Jurkat, Clone E6-1 (cell line): ENCODE measurements around the gene RAMP3.

ENCODE experiments used
- DNase-seq: peaks from one replicate; pipeline ENCODE4 v3.0.0-alpha.2; 2011; ENCODE audit warnings: low read depth, low spot score
- H3K4me3 ChIP-seq: 2 replicates; pipeline ENCODE4 v1.5.1; 2011; ENCODE audit warnings: mild to moderate bottlenecking, low read length, control low read depth, moderate library complexity

RAMP3 gene

GRCh38 chr7:45129906-45130305 lies 27.7 kb upstream of the RAMP3 start:
- no peak for DNase-seq
- H3K4me3 ChIP-seq, result no peak overlapping the region

- H3K4me3 ChIP-seq, result no peak overlapping the region
- DNase-seq, result no peak
Observed at GRCh38 chr7:45130910-45131309, 26.7 kb upstream of the RAMP3 start.

- H3K4me3 ChIP-seq, result no peak overlapping the region
- no peak for DNase-seq
Observed at GRCh38 chr7:45131891-45132290, 25.7 kb upstream of the RAMP3 start.

- no peak for DNase-seq
- no peak overlapping the region for H3K4me3 ChIP-seq
Observed at GRCh38 chr7:45132708-45133320, 24.8 kb upstream of the RAMP3 start.

GRCh38 chr7:45133352-45133751 lies 24.2 kb upstream of the RAMP3 start:
- H3K4me3 ChIP-seq, result no peak overlapping the region
- no peak for DNase-seq

- DNase-seq, result no peak
- H3K4me3 ChIP-seq, result no peak overlapping the region
Observed at GRCh38 chr7:45133877-45134276, 23.7 kb upstream of the RAMP3 start.

- peak; percentile 82 for DNase-seq
Observed at GRCh38 chr7:45136106-45137060, 21.2 kb upstream of the RAMP3 start.

GRCh38 chr7:45138433-45139267 lies 18.9 kb upstream of the RAMP3 start:
- H3K4me3 ChIP-seq, result no peak overlapping the region
- DNase-seq, result no peak

More at GRCh38 chr7:45136106-45137060, 21.2 kb upstream of the RAMP3 start:
- H3K4me3 ChIP-seq, result no peak overlapping the region

- no peak for DNase-seq
- H3K4me3 ChIP-seq, result peak overlapping the region; percentile 36
Observed at GRCh38 chr7:45140827-45141226, 16.8 kb upstream of the RAMP3 start.

- no peak for DNase-seq
- no peak overlapping the region for H3K4me3 ChIP-seq
Observed at GRCh38 chr7:45143616-45144015, 14.0 kb upstream of the RAMP3 start.

GRCh38 chr7:45145881-45146280 lies 11.7 kb upstream of the RAMP3 start:
- no peak for DNase-seq
- H3K4me3 ChIP-seq, result no peak overlapping the region

- no peak for DNase-seq
- H3K4me3 ChIP-seq, result no peak overlapping the region
Observed at GRCh38 chr7:45146531-45147379, 10.8 kb upstream of the RAMP3 start.

GRCh38 chr7:45147858-45148652 lies 9.5 kb upstream of the RAMP3 start:
- no peak overlapping the region for H3K4me3 ChIP-seq
- no peak for DNase-seq

GRCh38 chr7:45148653-45148973 lies 9.0 kb upstream of the RAMP3 start:
- H3K4me3 ChIP-seq, result no peak overlapping the region
- no peak for DNase-seq

GRCh38 chr7:45149606-45150005 lies 8.0 kb upstream of the RAMP3 start:
- DNase-seq, result no peak
- no peak overlapping the region for H3K4me3 ChIP-seq

GRCh38 chr7:45150199-45150598 lies 7.4 kb upstream of the RAMP3 start:
- no peak overlapping the region for H3K4me3 ChIP-seq
- DNase-seq, result no peak

GRCh38 chr7:45151131-45151684 lies 6.4 kb upstream of the RAMP3 start:
- no peak overlapping the region for H3K4me3 ChIP-seq
- DNase-seq, result no peak

- H3K4me3 ChIP-seq, result no peak overlapping the region
- no peak for DNase-seq
Observed at GRCh38 chr7:45151967-45152366, 5.6 kb upstream of the RAMP3 start.
